HFF-Myc (cell line): Measurements from ENCODE around the gene SPEN.

Experiments
- DNase-seq: peaks from one replicate; pipeline ENCODE4 v3.0.0-alpha.2; 2011; ENCODE audit warnings: low read depth; ENCODE audit errors: extremely low read depth
- H3K4me3 ChIP-seq: replicated peaks from 2 replicates; pipeline ENCODE4 v1.5.1; 2011; ENCODE audit warnings: low read depth, mild to moderate bottlenecking, control low read depth, low read length
- TF ChIP-seq, protein P1 (sequence below): IDR thresholded peaks from 2 replicates; pipeline ENCODE4 v1.5.1; 2012; ENCODE audit warnings: mild to moderate bottlenecking, low read depth, low read length, control low read depth; ENCODE audit errors: missing control alignments

The SPEN gene

DNA sequence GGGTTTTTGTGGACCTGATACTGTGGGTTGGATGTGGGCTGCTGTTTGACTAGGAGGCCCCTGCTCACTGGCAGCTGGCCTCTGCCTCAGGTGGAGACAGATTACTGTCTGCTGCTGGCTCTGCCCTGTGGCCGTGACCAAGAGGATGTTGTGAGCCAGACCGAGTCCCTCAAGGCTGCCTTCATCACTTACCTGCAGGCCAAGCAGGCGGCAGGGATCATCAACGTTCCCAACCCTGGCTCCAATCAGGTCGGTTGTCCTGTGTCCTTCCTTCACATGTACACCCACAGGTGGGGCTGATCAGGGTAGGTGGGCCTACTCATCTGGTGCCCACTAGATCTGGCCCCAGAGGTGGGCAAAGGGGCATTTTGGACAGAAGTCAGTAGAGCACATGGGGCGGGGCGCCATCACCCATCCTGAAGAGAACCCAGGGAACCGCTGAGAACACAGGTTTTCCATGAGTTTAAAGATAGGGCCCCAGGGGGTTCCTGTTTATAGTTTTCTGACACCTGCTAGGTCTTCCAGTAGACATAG, 91.2 kb downstream of the SPEN start:
- DNase-seq, result no peak
- TF ChIP-seq, protein P1, sequence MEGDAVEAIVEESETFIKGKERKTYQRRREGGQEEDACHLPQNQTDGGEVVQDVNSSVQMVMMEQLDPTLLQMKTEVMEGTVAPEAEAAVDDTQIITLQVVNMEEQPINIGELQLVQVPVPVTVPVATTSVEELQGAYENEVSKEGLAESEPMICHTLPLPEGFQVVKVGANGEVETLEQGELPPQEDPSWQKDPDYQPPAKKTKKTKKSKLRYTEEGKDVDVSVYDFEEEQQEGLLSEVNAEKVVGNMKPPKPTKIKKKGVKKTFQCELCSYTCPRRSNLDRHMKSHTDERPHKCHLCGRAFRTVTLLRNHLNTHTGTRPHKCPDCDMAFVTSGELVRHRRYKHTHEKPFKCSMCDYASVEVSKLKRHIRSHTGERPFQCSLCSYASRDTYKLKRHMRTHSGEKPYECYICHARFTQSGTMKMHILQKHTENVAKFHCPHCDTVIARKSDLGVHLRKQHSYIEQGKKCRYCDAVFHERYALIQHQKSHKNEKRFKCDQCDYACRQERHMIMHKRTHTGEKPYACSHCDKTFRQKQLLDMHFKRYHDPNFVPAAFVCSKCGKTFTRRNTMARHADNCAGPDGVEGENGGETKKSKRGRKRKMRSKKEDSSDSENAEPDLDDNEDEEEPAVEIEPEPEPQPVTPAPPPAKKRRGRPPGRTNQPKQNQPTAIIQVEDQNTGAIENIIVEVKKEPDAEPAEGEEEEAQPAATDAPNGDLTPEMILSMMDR, result no peak
- H3K4me3 ChIP-seq, result no peak overlapping the region

DNA sequence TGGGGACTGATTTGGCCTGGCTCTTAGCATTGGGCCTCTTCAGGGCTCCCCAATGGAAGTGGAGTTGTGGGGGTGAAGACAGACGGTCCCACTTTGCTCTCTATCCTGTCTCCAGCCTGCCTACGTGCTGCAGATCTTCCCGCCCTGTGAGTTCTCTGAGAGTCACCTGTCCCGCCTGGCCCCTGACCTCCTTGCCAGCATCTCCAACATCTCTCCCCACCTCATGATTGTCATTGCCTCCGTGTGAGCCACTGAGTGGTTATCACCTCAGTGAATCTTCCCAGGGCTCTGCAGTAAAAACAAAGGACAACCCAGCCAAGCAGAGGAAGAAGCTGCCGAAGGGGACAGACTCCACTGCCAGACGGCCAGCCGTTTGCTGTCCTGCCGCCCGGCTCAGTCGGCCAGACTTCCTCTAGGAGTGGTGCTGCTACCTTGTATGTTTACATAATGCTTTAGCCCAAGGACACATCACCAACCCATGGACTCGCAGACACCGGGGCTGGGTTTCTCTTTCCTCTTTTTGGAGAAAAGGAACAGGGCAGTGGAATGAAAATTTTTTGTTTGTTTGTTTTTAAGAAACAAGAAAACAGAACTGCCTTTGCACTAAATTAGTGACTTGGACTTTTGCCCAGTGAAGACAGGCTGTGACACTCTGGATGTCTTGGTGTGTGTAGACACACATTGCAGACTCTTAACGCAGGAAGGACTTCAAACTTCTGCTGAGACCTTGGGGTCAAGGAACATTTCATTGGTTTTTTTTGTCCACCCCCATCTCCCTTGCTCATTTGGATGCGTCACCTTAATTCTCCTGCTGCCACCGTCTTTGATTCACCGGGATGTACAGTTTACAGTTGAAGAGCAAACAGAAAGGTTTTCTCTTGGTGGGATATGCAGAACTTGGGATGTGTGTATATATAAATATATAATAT, 91.9 kb downstream of the SPEN start:
- H3K4me3 ChIP-seq, result no peak overlapping the region
- DNase-seq, result no peak
- TF ChIP-seq, protein P1, result no peak

DNA sequence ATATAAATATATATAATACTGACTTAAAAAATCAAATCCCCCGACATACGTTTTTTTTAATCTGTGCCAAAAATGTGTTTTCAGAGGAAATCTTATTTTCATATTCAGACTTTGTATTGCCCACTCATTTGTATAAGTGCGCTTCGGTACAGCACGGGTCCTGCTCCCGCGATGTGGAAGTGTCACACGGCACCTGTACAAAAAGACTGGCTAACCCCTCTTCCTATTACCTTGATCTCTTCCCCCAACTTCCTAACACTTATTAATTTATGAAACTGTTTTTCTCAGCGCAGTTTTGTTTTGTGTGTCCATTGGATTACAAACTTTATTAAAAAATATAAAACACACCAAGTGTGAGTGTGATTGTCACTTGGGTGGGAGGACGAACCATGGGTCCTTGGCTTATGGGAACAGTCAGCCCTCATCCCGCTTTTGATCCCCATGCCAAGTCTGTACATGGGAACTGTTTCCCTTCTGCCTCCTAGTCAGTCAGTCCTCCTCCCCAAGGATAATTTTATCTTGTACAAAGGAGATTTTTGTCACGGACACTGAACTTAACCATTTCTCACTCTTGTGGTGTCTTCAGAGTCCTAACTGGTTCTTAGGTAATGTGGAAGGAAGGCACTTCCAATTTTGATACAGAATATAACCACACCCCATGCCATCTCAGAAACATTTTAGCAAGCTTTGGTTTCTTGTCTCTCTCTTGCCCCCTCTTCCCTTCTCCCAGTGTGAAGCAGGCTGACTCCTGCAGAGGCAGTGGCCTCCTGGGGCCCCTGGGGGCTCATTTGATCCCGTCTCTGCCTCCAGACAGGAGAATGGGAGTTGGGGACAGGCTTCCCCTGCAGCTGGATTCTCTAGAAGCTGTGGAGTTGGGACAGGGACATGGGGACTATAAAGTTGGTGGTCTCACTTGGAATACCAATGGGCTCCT, 92.9 kb downstream of the SPEN start:
- TF ChIP-seq, protein P1, result no peak
- no peak for DNase-seq
- no peak overlapping the region for H3K4me3 ChIP-seq

DNA sequence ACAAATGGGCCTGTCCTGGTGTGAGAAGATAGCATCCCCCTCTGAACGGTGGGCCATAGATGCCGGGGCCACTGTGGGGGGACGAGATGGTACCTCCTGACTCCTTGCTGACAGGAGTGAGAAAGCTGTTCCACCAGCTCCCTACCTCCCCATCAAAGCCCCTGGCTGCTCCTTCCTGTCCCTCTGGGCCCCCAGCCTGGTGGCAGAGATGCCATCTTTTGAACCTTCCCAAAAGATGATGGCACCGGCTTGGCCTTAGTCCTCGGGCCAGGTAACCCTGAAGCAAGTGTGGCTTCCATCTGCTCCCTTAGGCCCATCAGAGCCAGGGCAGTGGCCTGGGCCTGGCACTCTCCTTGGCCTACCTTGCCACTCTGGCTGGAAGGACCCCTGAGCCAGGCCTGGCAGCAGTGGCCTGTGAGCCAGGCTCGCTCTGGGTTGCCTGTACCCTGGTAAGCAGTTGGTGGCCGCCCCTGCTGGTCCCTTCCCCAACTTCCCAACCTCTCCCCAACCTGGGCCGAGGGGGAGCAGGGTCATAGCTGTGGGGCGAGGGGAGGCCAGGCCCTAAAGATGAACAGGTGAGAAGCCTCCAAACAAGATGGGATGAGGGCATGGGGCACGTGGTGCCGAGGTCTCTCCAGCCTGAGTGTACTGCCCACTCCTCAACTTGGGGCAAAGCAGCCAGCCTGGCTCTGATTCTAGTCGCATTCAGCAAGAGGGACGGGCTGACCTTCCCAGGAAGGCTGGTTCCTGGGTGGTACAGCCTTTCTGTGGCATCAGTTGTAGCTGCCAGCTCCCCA, 93.7 kb downstream of the SPEN start:
- TF ChIP-seq, protein P1, result no peak
- no peak for DNase-seq
- no peak overlapping the region for H3K4me3 ChIP-seq

DNA sequence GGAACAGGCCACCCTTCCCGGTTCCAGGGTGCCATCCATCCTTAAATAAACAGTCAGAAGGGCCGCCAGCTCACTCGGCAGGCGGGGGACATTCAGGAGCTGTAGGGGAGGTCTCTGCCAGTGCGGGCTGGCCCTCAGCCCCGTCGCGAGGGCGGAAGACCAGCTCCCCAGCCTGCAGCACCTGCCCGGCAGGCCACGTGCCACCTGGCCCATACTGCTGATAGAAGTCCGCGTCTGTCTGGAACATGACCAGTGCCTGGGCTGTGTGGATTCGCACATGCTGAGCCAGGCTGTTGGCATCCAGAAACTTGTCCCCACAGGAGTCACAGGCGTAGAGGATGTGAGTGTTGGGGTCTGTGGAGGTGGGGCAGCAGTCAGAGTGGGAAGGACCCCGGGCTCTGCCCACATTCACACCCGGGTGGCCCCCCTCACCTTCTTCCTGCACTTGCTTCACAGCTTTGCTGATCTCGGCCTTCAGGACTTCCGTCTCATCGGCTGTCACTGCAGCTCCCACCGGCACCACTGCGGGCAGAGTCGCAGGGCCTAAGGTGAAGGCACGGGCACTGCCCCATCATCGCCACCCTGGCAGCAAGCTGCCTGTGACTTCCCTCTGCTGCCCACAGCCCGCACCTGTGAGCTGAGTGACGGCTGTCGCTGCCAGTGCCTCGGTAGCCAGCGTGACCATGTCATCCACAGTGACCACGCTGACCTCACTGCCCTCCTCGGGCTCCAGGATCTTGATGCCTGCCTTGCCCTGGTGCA, 94.6 kb downstream of the SPEN start:
- DNase-seq, result no peak
- TF ChIP-seq, protein P1, result no peak

More for the DNA sequence above, 94.6 kb downstream of the SPEN start:
- H3K4me3 ChIP-seq, result no peak overlapping the region
